Panc1 (cell line): ENCODE data around the gene MLKL. TPM values are rescaled to one million over a fixed set of nuclear protein-coding genes. Genes with fewer than 3 reads are reported as not detected.

ENCODE experiments used
- ATAC-seq: fragments of 200-7000 bp; cut with Tn5 transposase; 2 replicates; pipeline ENCODE4 v1.9.1; 2020; ENCODE audit warnings: mild to moderate bottlenecking, moderate library complexity
- BruUV-seq: library from RNA; stranded (reverse); fragments of 400-500 nt; replicated peaks from 2 replicates; lab custom pipeline; 2021; lab: Mats Ljungman, UMichigan
- CTCF ChIA-PET: fragments of 300-600 bp; sonication (Branson Sonifier 250); formaldehyde crosslinking; loops from one replicate; lab custom pipeline; 2022; ENCODE audit warnings: antibody characterized with exemption; lab: Charles Lee
- POLR2A ChIA-PET: fragments of 300-600 bp; sonication (Branson Sonifier 250); formaldehyde crosslinking; loops from one replicate; lab custom pipeline; 2022; ENCODE audit warnings: antibody characterized with exemption; lab: Charles Lee
- DNase-seq: peaks from one replicate; pipeline ENCODE4 v3.0.0-alpha.2; 2010; ENCODE audit warnings: low read depth, low spot score
- H3K27ac ChIP-seq: 2 replicates; pipeline ENCODE4 v1.5.1; 2011; ENCODE audit warnings: mild to moderate bottlenecking, low read length, inconsistent platforms
- H3K27me3 ChIP-seq: fragments of 200-500 bp; sonication (Bioruptor generic); 2 replicates; pipeline ENCODE4 v1.6.0; 2014; ENCODE audit warnings: low read length, inconsistent platforms; ENCODE audit not compliant: control insufficient read depth, insufficient read depth
- H3K36me3 ChIP-seq: fragments of 200-500 bp; sonication (Bioruptor generic); 2 replicates; pipeline ENCODE4 v1.5.1; 2014; ENCODE audit warnings: inconsistent platforms, mild to moderate bottlenecking, low read length, moderate library complexity; ENCODE audit not compliant: control insufficient read depth, insufficient read depth
- H3K4me1 ChIP-seq: 2 replicates; pipeline ENCODE4 v1.5.1; 2011; ENCODE audit warnings: inconsistent platforms, mild to moderate bottlenecking, low read length, moderate library complexity; ENCODE audit not compliant: control insufficient read depth, insufficient read depth
- H3K4me3 ChIP-seq, 2 experiments: 2 replicates each; pipeline ENCODE4 v1.5.1; 2011 to 2012; ENCODE audit warnings: low read depth in 2 of 2, low read length in 2 of 2, mild to moderate bottlenecking in 2 of 2, inconsistent platforms in 1 of 2, moderate library complexity in 1 of 2
- H3K9me3 ChIP-seq: fragments of 200-500 bp; sonication (Bioruptor generic); 2 replicates; pipeline ENCODE4 v1.5.1; 2014; ENCODE audit warnings: low read depth, mild to moderate bottlenecking, inconsistent platforms, low read length, moderate library complexity; ENCODE audit not compliant: control insufficient read depth, insufficient read depth
- CTCF ChIP-seq: fragments of 450-650 bp; IDR thresholded peaks from 2 replicates; pipeline ENCODE4 v1.5.1; 2017; ENCODE audit warnings: mild to moderate bottlenecking
- POLR2AphosphoS5 ChIP-seq: IDR thresholded peaks from 2 replicates; pipeline ENCODE4 v1.6.1; 2012; ENCODE audit warnings: mild to moderate bottlenecking, low read depth, low read length, moderate library complexity
- REST ChIP-seq, 2 experiments: IDR thresholded peaks; 2 replicates each; pipeline ENCODE4 v1.6.1; 2011 to 2012; ENCODE audit warnings: low read depth in 2 of 2, control low read depth in 1 of 2, low read length in 1 of 2, mild to moderate bottlenecking in 1 of 2, moderate library complexity in 1 of 2; ENCODE audit not compliant: insufficient read depth in 1 of 2
- SIN3A ChIP-seq: IDR thresholded peaks from 2 replicates; pipeline ENCODE4 v1.6.1; 2012; ENCODE audit warnings: low read depth, mild to moderate bottlenecking, low read length, moderate library complexity, borderline replicate concordance; ENCODE audit not compliant: insufficient read depth
- TCF7L2 ChIP-seq: IDR thresholded peaks from 2 replicates; pipeline ENCODE4 v1.6.1; 2011; ENCODE audit warnings: mild to moderate bottlenecking, low read depth, low read length, inconsistent platforms
- in situ Hi-C: cut with HindIII; loops from 2 replicates; pipeline ENCODE4 v1.10.0; 2016; ENCODE audit warnings: low sequenced_read_pairs, low pct_unique_long_range_greater_than_20kb
- intact Hi-C: fragments of 100-400 bp; cut with micrococcal nuclease; formaldehyde crosslinking; loops from one replicate; pipeline ENCODE4 v1.10.0; 2022; ENCODE audit not compliant: unreplicated experiment
- total RNA-seq: library from RNA; stranded (reverse); gene quantifications from one replicate; pipeline ENCODE4 v1.2.1, GENCODE V29; 2021; ENCODE audit not compliant: unreplicated experiment

The MLKL gene
- total RNA-seq, 1 experiment from 2014 or later: 4.8 TPM

- ChIA-PET POLR2A (no interaction called here), CTCF (interaction anchor here (0.6 kb wide), 1 partner anchor 22 kb away, joined by 3 read pairs; no protein-coding TSS in a partner anchor)
- Histone ChIP-seq H3K27ac (no peak overlapping the region), H3K36me3 (no peaks in the 10 kb centered on the region), H3K9me3 (no peaks in the 10 kb centered on the region), H3K4me3 (no peak overlapping the region), H3K27me3 (no peaks in the 10 kb centered on the region), H3K4me1 (no peaks in the 10 kb centered on the region)
- DNase-seq (no peak), ATAC-seq (no peak)
- TF ChIP-seq TCF7L2 (no peak), REST (IDR thresholded peaks at IDR 0.05; ENCODE audit: insufficient read depth in 1 of 2, low read depth in 2 of 2, low read length in 1 of 2) (no peak), SIN3A (no peak), POLR2AphosphoS5 (no peak), CTCF (no peak)
- in situ Hi-C loops: no loop called here
- intact Hi-C loops: no loop called here
- no TSS peak for BruUV-seq
Observed at GRCh38 chr16:74721716-74722115, 21.1 kb upstream of the MLKL start.

- Histone ChIP-seq H3K9me3 (no peaks in the 10 kb centered on the region), H3K4me3 (no peak overlapping the region), H3K27ac (no peak overlapping the region), H3K4me1 (no peaks in the 10 kb centered on the region), H3K36me3 (no peaks in the 10 kb centered on the region), H3K27me3 (no peaks in the 10 kb centered on the region)
- in situ Hi-C loops (no loop called here), intact Hi-C loops (no loop called here)
- POLR2A ChIA-PET: interaction anchor here (0.5 to 0.6 kb wide), 2 partner anchors 46 to 328 kb away, joined by 3 to 6 read pairs; no protein-coding TSS in a partner anchor
- TF ChIP-seq TCF7L2: no peak
- TF ChIP-seq SIN3A: no peak
- ATAC-seq (no peak), DNase-seq (no peak)
- CTCF ChIA-PET: no interaction called here
- no TSS peak for BruUV-seq
Observed at GRCh38 chr16:74720579-74720978, 19.9 kb upstream of the MLKL start.

GRCh38 chr16:74718741-74719610 is 18.3 kb upstream of the MLKL start:
- Histone ChIP-seq H3K27ac (no peak overlapping the region), H3K27me3 (no peaks in the 10 kb centered on the region), H3K9me3 (no peaks in the 10 kb centered on the region), H3K36me3 (no peaks in the 10 kb centered on the region), H3K4me1 (no peaks in the 10 kb centered on the region), H3K4me3 (no peak overlapping the region)
- POLR2A ChIA-PET: no interaction called here
- BruUV-seq: no TSS peak
- DNase-seq: no peak
- in situ Hi-C loops: no loop called here
- CTCF ChIA-PET: interaction anchor here (0.6 kb wide), 2 partner anchors 144 to 209 kb away, joined by 3 to 5 read pairs; no protein-coding TSS in a partner anchor
- 0 out of 2 replicates have a peak, but pooled peaks have one; percentile 43 for ATAC-seq
- TF ChIP-seq POLR2AphosphoS5 (no peak), SIN3A (no peak), REST (IDR thresholded peaks at IDR 0.05; ENCODE audit: insufficient read depth in 1 of 2, low read depth in 2 of 2, low read length in 1 of 2) (no peak), CTCF (no peak; the same call in 1 of the 2 replicates), TCF7L2 (no peak)
- intact Hi-C loops: no loop called here
